ENCODE data around the gene LPAR3.

The LPAR3 gene

GRCh38 chr1:84884671-84885389, 8.2 kb downstream of the LPAR3 start:
- no peak for FAIRE-seq
- DNase-seq (ENCODE audit: insufficient read length, low spot score), result no peak

GRCh38 chr1:84883286-84883685, 9.7 kb downstream of the LPAR3 start:
- no peak for FAIRE-seq
- TF ChIP-seq CTCF (IDR thresholded peaks at IDR 0.05; ENCODE audit: insufficient read depth, missing control alignments), result no peak
- no peak for DNase-seq (ENCODE audit: insufficient read length, low spot score)

More at GRCh38 chr1:84884671-84885389, 8.2 kb downstream of the LPAR3 start:
- no peak for TF ChIP-seq CTCF (IDR thresholded peaks at IDR 0.05; ENCODE audit: insufficient read depth, missing control alignments)

- DNase-seq (ENCODE audit: insufficient read length, low spot score) (no peak), FAIRE-seq (no peak)
- no peak for TF ChIP-seq CTCF (IDR thresholded peaks at IDR 0.05; ENCODE audit: insufficient read depth, missing control alignments)
Observed at GRCh38 chr1:84877592-84877991, 15.4 kb downstream of the LPAR3 start.

GRCh38 chr1:84876353-84876752, 16.7 kb downstream of the LPAR3 start:
- FAIRE-seq (no peak), DNase-seq (ENCODE audit: insufficient read length, low spot score) (no peak)
- TF ChIP-seq CTCF (IDR thresholded peaks at IDR 0.05; ENCODE audit: insufficient read depth, missing control alignments), result no peak

GRCh38 chr1:84873366-84873765, 19.6 kb downstream of the LPAR3 start:
- FAIRE-seq (no peak), DNase-seq (ENCODE audit: insufficient read length, low spot score) (no peak)
- TF ChIP-seq CTCF (IDR thresholded peaks at IDR 0.05; ENCODE audit: insufficient read depth, missing control alignments), result no peak

GRCh38 chr1:84872696-84873355, 20.2 kb downstream of the LPAR3 start:
- TF ChIP-seq CTCF (IDR thresholded peaks at IDR 0.05; ENCODE audit: insufficient read depth, missing control alignments), result no peak
- FAIRE-seq (no peak), DNase-seq (ENCODE audit: insufficient read length, low spot score) (no peak)

- no peak for FAIRE-seq
Observed at GRCh38 chr1:84871181-84871580, 21.8 kb downstream of the LPAR3 start.

More at GRCh38 chr1:84871181-84871580, 21.8 kb downstream of the LPAR3 start:
- DNase-seq (ENCODE audit: insufficient read length, low spot score), result no peak
- no peak for TF ChIP-seq CTCF (IDR thresholded peaks at IDR 0.05; ENCODE audit: insufficient read depth, missing control alignments)

All from D721Med (cell line).